ENCODE measurements around the gene ATP2A1.

DNA sequence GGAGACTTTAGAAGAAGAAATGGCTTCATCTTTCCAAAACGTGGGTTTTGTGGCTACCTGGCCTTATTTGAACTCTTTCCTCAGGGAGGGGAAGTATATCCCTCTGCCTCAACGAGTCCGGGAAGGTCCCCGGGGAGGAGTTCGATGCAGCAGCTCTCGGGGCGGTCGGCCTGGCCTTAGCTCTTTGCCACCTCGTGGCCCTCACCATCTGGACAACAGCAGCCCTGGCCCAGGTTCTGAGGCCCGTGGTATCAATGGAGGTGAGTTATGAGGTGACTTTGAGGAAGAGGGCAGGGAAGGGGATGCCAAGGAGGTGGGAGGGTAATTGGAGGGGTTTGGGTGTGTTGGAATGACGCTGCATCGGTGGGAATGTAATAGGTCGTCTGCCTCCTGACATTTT, 47.8 kb upstream of the ATP2A1 start:
- TF ChIP-seq ZFP30 (CRISPR knock-in tag; IDR thresholded peaks at IDR 0.05) (no peak), TOX (CRISPR knock-in tag; IDR thresholded peaks at IDR 0.05; ENCODE audit: borderline replicate concordance) (no peak), BACH2 (CRISPR knock-in tag; IDR thresholded peaks at IDR 0.05; ENCODE audit: borderline replicate concordance) (no peak), ZC3H10 (CRISPR knock-in tag; IDR thresholded peaks at IDR 0.05) (no peak)

Measured in SK-N-SH treated with all-trans-retinoic acid at 6 μM for 48 hours (cell line).